Fibroblast of lung (primary cell): Measurements from ENCODE around the gene ARL16. TPM values are rescaled to one million over a fixed set of nuclear protein-coding genes. Genes with fewer than 3 reads are reported as not detected.

Experiments
- DNase-seq, 2 donors: peaks; one replicate each; pipeline versions ENCODE4 v3.0.0 to v3.0.0-alpha.2; 2010; ENCODE audit warnings: low read depth in 2 of 2
- H2AFZ ChIP-seq: 2 replicates; pipeline ENCODE4 v1.5.1; 2012; ENCODE audit warnings: low read length, control low read depth, inconsistent platforms
- H3K27ac ChIP-seq: 2 replicates; pipeline ENCODE4 v1.5.1; 2011; ENCODE audit warnings: low read length, control low read depth; ENCODE audit not compliant: insufficient read depth
- H3K27me3 ChIP-seq: 2 replicates; pipeline ENCODE4 v1.5.1; 2011; ENCODE audit warnings: mild to moderate bottlenecking, low read length; ENCODE audit not compliant: control insufficient read depth, insufficient read depth
- H3K36me3 ChIP-seq: 2 replicates; pipeline ENCODE4 v1.5.1; 2011; ENCODE audit warnings: low read length; ENCODE audit not compliant: control insufficient read depth, insufficient read depth
- H3K4me1 ChIP-seq: 2 replicates; pipeline ENCODE4 v1.5.1; 2011; ENCODE audit warnings: low read length; ENCODE audit not compliant: control insufficient read depth, insufficient read depth; ENCODE audit errors: extremely low read depth
- H3K4me2 ChIP-seq: 2 replicates; pipeline ENCODE4 v1.5.1; 2011; ENCODE audit warnings: low read length, control low read depth; ENCODE audit not compliant: insufficient read depth; ENCODE audit errors: extremely low read depth
- H3K4me3 ChIP-seq, 4 experiments: fragments of 200-600 bp in 1 of 4; sonication (generic) in 1 of 4; replicated peaks in 1 of 4; 2 replicates each; pipeline ENCODE4 v1.5.1; 2011 to 2016; ENCODE audit warnings: low read length in 4 of 4, low read depth in 3 of 4, mild to moderate bottlenecking in 3 of 4, control low read depth in 2 of 4, inconsistent platforms in 1 of 4, mixed read lengths in 1 of 4; ENCODE audit not compliant: insufficient read depth in 1 of 4; ENCODE audit errors: control extremely low read depth in 1 of 4
- H3K79me2 ChIP-seq: 2 replicates; pipeline ENCODE4 v1.5.1; 2012; ENCODE audit warnings: mild to moderate bottlenecking, low read length, inconsistent platforms; ENCODE audit not compliant: control insufficient read depth, insufficient read depth
- H3K9ac ChIP-seq: 2 replicates; pipeline ENCODE4 v1.5.1; 2011; ENCODE audit warnings: mild to moderate bottlenecking, low read length, control low read depth; ENCODE audit not compliant: insufficient read depth
- H3K9me3 ChIP-seq: 2 replicates; pipeline ENCODE4 v1.5.1; 2012; ENCODE audit warnings: low read depth, low read length; ENCODE audit not compliant: control insufficient read depth, insufficient read depth
- H4K20me1 ChIP-seq: 2 replicates; pipeline ENCODE4 v1.5.1; 2011; ENCODE audit warnings: low read length; ENCODE audit not compliant: control insufficient read depth, insufficient read depth; ENCODE audit errors: extremely low read depth
- CTCF ChIP-seq, 2 donors: IDR thresholded peaks in 1 of 2; conservative IDR thresholded peaks in 1 of 2; 1 replicate in 1 of 2; 2 replicates in 1 of 2; pipeline ENCODE4 v1.5.1; 2011 to 2012; ENCODE audit warnings: low read length in 2 of 2, control low read depth in 1 of 2, inconsistent platforms in 1 of 2, low read depth in 1 of 2, mild to moderate bottlenecking in 1 of 2
- EZH2 ChIP-seq: IDR thresholded peaks from 2 replicates; pipeline ENCODE4 v1.5.1; 2012; ENCODE audit warnings: low read length, control low read depth, mild to moderate bottlenecking; ENCODE audit errors: missing control alignments
- polyA plus RNA-seq, 2 donors: library from polyadenylated mRNA; depleted of rRNA in 1 of 2; stranded (reverse) in 1 of 2; unstranded in 1 of 2; fragments of >200 nt; gene quantifications; 2 replicates each; pipeline ENCODE4 v1.2.1, GENCODE V29; 2011 to 2012; ENCODE audit warnings: missing spikeins in 1 of 2
- total RNA-seq: library from RNA; depleted of rRNA; stranded (reverse); fragments of >200 nt; gene quantifications from 2 replicates; pipeline ENCODE4 v1.2.1, GENCODE V29; 2014

ARL16 gene
- total and polyA plus RNA-seq, 2 donors (not counting 1 experiment from before 2014, with no cell fraction given), result 28.1 to 35.8 TPM

GRCh38 chr17:81694810-81695209 is 11.2 kb upstream of the ARL16 start:
- H3K36me3 ChIP-seq, result peaks cover 51% of the 10 kb centered on the region
- no peaks in the 10 kb centered on the region for H4K20me1 ChIP-seq
- no peaks in the 10 kb centered on the region for H3K9me3 ChIP-seq
- H3K4me3 ChIP-seq, result no peak overlapping the region
- H3K4me2 ChIP-seq, result no peak overlapping the region
- no peak overlapping the region for H3K27ac ChIP-seq
- H3K79me2 ChIP-seq, result peaks cover 26% of the 10 kb centered on the region
- H3K4me1 ChIP-seq, result no peaks in the 10 kb centered on the region
- DNase-seq, result no peak
- no peak overlapping the region for H2AFZ ChIP-seq
- TF ChIP-seq CTCF (conservative IDR thresholded peaks at IDR 0.05 in 1 of 2, IDR thresholded peaks at IDR 0.05 in 1 of 2; ENCODE audit: low read depth in 1 of 2, low read length in 2 of 2) (no peak), EZH2 (no peak)
- no peak overlapping the region for H3K9ac ChIP-seq
- no peaks in the 10 kb centered on the region for H3K27me3 ChIP-seq

GRCh38 chr17:81693509-81694210 is 10.1 kb upstream of the ARL16 start:
- Histone ChIP-seq H3K27me3 (no peaks in the 10 kb centered on the region), H3K79me2 (peaks cover 36% of the 10 kb centered on the region), H3K4me1 (no peaks in the 10 kb centered on the region), H3K4me2 (no peak overlapping the region), H3K36me3 (peaks cover 62% of the 10 kb centered on the region), H4K20me1 (no peaks in the 10 kb centered on the region), H3K4me3 (no peak overlapping the region), H2AFZ (no peak overlapping the region), H3K9ac (no peak overlapping the region), H3K27ac (no peak overlapping the region), H3K9me3 (no peaks in the 10 kb centered on the region)
- TF ChIP-seq CTCF (conservative IDR thresholded peaks at IDR 0.05 in 1 of 2, IDR thresholded peaks at IDR 0.05 in 1 of 2; ENCODE audit: low read depth in 1 of 2, low read length in 2 of 2) (no peak), EZH2 (no peak)
- DNase-seq, result no peak

GRCh38 chr17:81691608-81692007 is 8.0 kb upstream of the ARL16 start:
- no peaks in the 10 kb centered on the region for H3K4me1 ChIP-seq
- TF ChIP-seq EZH2, result no peak
- no peak for TF ChIP-seq CTCF (conservative IDR thresholded peaks at IDR 0.05 in 1 of 2, IDR thresholded peaks at IDR 0.05 in 1 of 2; ENCODE audit: low read depth in 1 of 2, low read length in 2 of 2)
- no peaks in the 10 kb centered on the region for H3K9me3 ChIP-seq
- H3K79me2 ChIP-seq, result peaks cover 40% of the 10 kb centered on the region
- no peak overlapping the region for H3K9ac ChIP-seq
- H3K27ac ChIP-seq, result no peak overlapping the region
- no peaks in the 10 kb centered on the region for H4K20me1 ChIP-seq
- no peak overlapping the region for H3K4me2 ChIP-seq
- no peak for DNase-seq
- H2AFZ ChIP-seq, result no peak overlapping the region
- H3K27me3 ChIP-seq, result no peaks in the 10 kb centered on the region
- no peak overlapping the region for H3K4me3 ChIP-seq
- peaks cover 66% of the 10 kb centered on the region for H3K36me3 ChIP-seq
